ENCODE measurements around the gene SYVN1.

The SYVN1 gene

DNA sequence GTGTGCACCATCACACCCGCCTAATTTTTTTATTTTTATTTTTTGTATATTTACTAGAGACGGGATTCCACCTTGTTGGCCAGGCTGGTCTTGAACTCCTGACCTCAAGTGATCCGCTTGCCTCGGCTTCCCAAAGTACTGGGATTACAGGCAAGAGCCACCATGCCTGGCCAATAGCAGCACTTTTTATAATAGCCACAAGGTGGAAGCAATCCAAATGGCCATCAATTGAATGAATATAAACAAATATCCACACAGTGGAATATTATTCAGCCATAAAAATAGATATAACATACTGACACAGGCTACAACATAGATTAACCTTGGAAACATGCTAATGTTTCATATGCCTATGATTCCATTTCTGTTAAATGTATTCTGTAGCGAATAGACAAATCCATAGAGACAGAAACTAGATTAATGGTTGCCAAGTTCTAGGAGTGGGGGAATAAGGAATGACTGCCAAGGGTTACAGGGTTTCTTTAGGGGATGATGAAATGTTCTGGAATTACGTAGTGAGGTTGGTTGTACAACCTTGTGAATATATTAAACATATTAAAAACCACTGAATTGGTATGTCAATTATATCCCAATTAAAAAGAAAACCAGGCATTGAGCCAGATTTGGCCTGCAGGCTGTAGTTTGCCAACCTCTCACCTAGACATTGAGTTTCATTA, 33.5 kb downstream of the SYVN1 start:
- Histone ChIP-seq H3K4me3 (ENCODE audit: low read length) (no peak overlapping the region), H3K9ac (ENCODE audit: low read length) (no peak overlapping the region), H3K27ac (ENCODE audit: low read depth, low read length) (no peak overlapping the region), H3K27me3 (ENCODE audit: control insufficient read depth, insufficient read depth, low read length) (no peaks in the 10 kb centered on the region), H3K4me1 (ENCODE audit: control insufficient read depth, insufficient read depth, low read length) (peaks cover 8% of the 10 kb centered on the region), H3K36me3 (ENCODE audit: control insufficient read depth, insufficient read depth, low read length) (peaks cover 6% of the 10 kb centered on the region)

DNA sequence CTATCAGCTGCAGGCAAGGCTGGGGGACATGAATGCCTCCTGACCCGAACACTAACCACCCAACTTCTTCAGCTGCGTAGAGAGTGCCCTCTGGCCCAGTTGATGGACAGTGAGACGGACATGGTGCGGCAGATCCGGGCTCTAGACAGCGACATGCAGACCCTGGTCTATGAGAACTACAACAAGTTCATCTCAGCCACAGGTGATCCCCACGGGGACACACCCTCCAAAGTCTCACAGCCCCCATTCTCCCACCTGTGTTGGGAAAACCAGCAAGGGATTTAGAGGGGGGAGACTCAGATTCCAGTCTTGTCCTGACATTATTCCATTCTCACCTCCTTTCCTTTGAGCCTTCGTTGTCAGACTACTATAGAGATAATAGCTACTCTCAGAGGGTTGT, 37.4 kb downstream of the SYVN1 start:
- Histone ChIP-seq H3K27me3 (ENCODE audit: control insufficient read depth, insufficient read depth, low read length) (no peaks in the 10 kb centered on the region), H3K27ac (ENCODE audit: low read depth, low read length) (peak overlapping the region; percentile 76), H3K9ac (ENCODE audit: low read length) (peak overlapping the region; percentile 26), H3K4me1 (ENCODE audit: control insufficient read depth, insufficient read depth, low read length) (peaks cover 10% of the 10 kb centered on the region), H3K4me3 (ENCODE audit: low read length) (peak overlapping the region; percentile 40), H3K36me3 (ENCODE audit: control insufficient read depth, insufficient read depth, low read length) (no peaks in the 10 kb centered on the region)

DNA sequence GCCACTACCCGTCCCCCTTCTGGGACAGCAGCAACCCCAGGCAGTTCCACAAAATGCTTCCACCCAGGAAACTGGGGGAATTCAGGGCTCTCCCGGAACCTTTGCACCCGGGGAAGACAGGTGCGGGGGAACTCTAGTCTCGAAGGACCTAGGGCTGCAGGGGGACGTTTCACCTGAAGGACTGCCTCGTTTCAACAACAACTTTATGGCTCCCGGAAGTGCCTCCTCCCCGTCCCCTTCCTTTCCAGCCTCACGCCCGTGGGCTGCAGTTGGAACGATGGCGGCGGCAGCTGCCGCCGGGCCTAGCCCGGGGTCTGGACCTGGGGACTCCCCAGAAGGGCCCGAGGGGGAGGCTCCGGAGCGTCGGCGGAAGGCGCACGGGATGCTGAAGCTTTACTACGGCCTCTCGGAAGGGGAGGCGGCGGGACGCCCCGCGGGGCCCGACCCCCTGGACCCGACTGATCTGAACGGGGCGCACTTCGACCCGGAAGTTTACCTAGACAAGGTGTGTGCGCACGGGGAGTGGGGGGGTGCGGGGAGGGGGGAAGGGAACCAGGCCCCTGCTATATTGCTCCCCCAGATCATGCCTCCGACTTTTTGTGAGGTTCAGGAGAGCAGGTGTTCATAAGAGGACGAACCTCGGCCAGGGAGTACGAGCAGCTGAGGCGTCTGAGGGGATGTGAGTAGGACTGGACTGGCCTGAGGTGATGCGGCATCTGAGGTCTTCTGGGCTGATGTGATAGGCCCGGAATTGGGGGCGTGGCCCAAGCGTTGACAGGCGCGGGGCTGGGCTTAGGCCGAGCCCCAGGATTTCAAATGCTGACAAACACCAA, 38.1 kb downstream of the SYVN1 start, which contains the start of gene VPS51:
VPS51 (plus strand) TSS at position 241 of the 833 bp plus-strand sequence; CDS start at position 278, 37 bp downstream.
- Histone ChIP-seq H3K27ac (ENCODE audit: low read depth, low read length) (peak within 1 kb of the TSS; percentile 76), H3K4me3 (ENCODE audit: low read length) (peak within 1 kb of the TSS; percentile 66), H3K36me3 (ENCODE audit: control insufficient read depth, insufficient read depth, low read length) (no peaks in the 10 kb centered on the region), H3K4me1 (ENCODE audit: control insufficient read depth, insufficient read depth, low read length) (peaks cover 10% of the 10 kb centered on the region), H3K9ac (ENCODE audit: low read length) (peak within 1 kb of the TSS; percentile 32), H3K27me3 (ENCODE audit: control insufficient read depth, insufficient read depth, low read length) (no peaks in the 10 kb centered on the region)

DNA sequence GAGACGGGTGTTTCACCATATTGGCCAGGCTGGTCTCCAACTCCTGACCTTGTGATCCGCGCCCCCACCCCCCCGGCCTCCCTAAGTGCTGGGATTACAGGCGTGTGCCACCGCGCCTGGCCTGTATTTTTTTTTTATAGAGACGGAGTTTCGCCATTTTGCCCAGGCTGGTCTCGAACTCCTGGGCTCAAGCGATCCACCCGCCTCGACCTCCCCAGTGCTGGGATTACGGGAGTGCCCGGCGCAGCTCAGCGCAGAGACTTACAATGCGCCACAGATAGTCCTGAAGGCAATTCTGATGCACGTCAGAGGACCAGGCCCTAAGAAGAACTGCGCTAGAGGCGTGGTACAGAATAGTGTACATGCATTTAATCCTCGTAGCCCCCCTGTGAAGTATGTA, 38.9 kb downstream of the SYVN1 start:
- Histone ChIP-seq H3K4me3 (ENCODE audit: low read length) (peak overlapping the region; percentile 66), H3K4me1 (ENCODE audit: control insufficient read depth, insufficient read depth, low read length) (peaks cover 10% of the 10 kb centered on the region), H3K36me3 (ENCODE audit: control insufficient read depth, insufficient read depth, low read length) (no peaks in the 10 kb centered on the region), H3K27ac (ENCODE audit: low read depth, low read length) (peak overlapping the region; percentile 76), H3K9ac (ENCODE audit: low read length) (no peak overlapping the region), H3K27me3 (ENCODE audit: control insufficient read depth, insufficient read depth, low read length) (no peaks in the 10 kb centered on the region)

DNA sequence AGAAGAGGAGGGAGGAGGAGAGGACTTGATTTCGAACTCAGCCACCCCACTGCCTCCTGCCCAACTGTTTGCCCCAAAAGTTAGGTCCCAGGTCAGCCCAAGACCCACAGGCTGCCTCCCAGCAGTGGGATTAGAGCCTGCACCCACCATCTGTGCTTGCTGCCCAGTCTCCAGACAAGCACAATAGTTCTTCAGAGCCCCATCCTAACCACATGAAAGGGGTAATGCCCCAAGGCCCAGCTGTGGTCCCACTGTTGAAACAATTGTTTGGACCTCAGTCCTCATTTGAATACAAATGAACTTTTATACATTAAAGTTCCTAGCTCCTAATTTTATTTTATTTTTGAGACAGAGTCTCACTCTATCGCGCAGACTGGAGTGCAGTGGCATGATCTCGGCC, 43.7 kb downstream of the SYVN1 start:
- H3K27me3 ChIP-seq (ENCODE audit: control insufficient read depth, insufficient read depth, low read length), result no peaks in the 10 kb centered on the region

DNA sequence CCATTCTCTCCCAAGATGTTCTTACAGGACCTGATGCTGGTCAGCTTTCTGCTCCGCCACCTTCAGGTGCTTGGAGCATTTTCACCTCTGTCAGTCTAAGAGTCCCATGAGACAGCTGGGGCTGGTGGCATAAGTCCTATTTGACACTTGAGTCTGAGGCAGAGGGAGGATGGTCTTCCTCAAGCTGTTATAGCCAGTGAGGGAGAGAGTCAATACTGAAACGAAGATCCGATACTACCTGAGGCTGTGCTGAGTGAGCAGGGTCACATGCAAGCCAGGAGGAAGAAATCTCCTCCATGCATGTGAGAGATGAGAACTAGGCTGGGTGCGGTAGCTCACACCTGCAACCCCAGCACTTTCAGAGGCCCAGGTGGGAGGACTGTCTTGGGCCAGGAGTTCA, 44.7 kb downstream of the SYVN1 start:
- no peak overlapping the region for H3K27ac ChIP-seq (ENCODE audit: low read depth, low read length)

More for the DNA sequence above, 43.7 kb downstream of the SYVN1 start:
- H3K4me1 ChIP-seq (ENCODE audit: control insufficient read depth, insufficient read depth, low read length), result peaks cover under 1% of the 10 kb centered on the region
- H3K4me3 ChIP-seq (ENCODE audit: low read length), result no peak overlapping the region
- H3K27ac ChIP-seq (ENCODE audit: low read depth, low read length), result no peak overlapping the region
- no peak overlapping the region for H3K9ac ChIP-seq (ENCODE audit: low read length)
- peaks cover 11% of the 10 kb centered on the region for H3K36me3 ChIP-seq (ENCODE audit: control insufficient read depth, insufficient read depth, low read length)

DNA sequence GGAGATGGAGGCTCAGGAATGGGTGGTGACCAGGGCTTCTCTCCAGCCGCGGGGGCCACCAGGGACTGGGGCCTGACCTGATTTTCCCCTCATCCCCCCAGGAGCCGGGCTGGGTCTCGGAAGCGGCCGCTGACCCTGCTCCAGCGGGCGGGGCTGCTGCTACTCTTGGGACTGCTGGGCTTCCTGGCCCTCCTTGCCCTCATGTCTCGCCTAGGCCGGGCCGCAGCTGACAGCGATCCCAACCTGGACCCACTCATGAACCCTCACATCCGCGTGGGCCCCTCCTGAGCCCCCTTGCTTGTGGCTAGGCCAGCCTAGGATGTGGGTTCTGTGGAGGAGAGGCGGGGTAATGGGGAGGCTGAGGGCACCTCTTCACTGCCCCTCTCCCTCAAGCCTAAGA, 46.5 kb downstream of the SYVN1 start:
- peaks cover 4% of the 10 kb centered on the region for H3K4me1 ChIP-seq (ENCODE audit: control insufficient read depth, insufficient read depth, low read length)
- no peaks in the 10 kb centered on the region for H3K27me3 ChIP-seq (ENCODE audit: control insufficient read depth, insufficient read depth, low read length)
- no peak overlapping the region for H3K4me3 ChIP-seq (ENCODE audit: low read length)
- no peak overlapping the region for H3K9ac ChIP-seq (ENCODE audit: low read length)
- peaks cover 11% of the 10 kb centered on the region for H3K36me3 ChIP-seq (ENCODE audit: control insufficient read depth, insufficient read depth, low read length)
- H3K27ac ChIP-seq (ENCODE audit: low read depth, low read length), result no peak overlapping the region

More for the DNA sequence above, 44.7 kb downstream of the SYVN1 start:
- Histone ChIP-seq H3K27me3 (ENCODE audit: control insufficient read depth, insufficient read depth, low read length) (no peaks in the 10 kb centered on the region), H3K9ac (ENCODE audit: low read length) (no peak overlapping the region), H3K4me3 (ENCODE audit: low read length) (no peak overlapping the region), H3K36me3 (ENCODE audit: control insufficient read depth, insufficient read depth, low read length) (peaks cover 11% of the 10 kb centered on the region), H3K4me1 (ENCODE audit: control insufficient read depth, insufficient read depth, low read length) (peaks cover 1% of the 10 kb centered on the region)

DNA sequence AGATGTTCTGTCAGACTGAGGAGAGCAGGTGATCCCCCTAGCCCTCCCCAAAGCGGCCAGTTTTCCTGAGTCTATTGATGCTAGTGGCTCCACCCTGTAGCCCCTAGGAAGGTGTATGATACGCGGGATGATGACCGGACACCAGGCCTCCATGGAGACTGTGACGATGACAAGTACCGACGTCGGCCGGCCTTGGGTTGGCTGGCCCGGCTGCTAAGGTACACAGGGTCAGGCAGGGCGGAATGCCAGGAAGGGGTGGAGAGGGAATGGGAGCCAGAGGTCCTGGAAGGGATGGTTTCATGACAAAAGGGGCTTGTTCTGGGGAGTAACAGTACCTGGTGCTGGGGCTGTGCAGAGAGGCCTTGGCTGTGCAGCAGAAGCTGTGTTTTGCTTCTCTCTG, 47.1 kb downstream of the SYVN1 start:
- Histone ChIP-seq H3K4me3 (ENCODE audit: low read length) (no peak overlapping the region), H3K4me1 (ENCODE audit: control insufficient read depth, insufficient read depth, low read length) (peaks cover 4% of the 10 kb centered on the region), H3K36me3 (ENCODE audit: control insufficient read depth, insufficient read depth, low read length) (peaks cover 11% of the 10 kb centered on the region), H3K9ac (ENCODE audit: low read length) (no peak overlapping the region), H3K27me3 (ENCODE audit: control insufficient read depth, insufficient read depth, low read length) (no peaks in the 10 kb centered on the region), H3K27ac (ENCODE audit: low read depth, low read length) (no peak overlapping the region)

DNA sequence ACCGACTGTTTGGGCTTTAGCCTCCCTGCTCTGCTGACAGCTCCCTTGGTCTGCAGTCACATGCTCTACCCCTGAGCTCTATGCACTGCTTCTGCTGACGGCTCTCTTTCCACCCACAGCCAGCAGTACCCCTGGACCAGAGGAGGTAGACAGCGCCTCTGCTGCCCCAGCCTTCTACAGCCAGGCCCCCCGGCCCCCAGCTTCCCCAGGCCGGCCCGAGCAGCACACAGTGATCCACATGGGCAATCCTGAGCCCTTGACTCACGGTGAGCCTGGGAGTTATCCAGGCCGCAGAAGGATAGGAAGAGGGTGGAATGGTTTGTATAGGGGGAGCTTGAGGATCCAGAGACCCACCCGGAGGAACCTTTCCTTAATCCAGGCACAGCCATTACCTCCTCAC, 47.5 kb downstream of the SYVN1 start:
- Histone ChIP-seq H3K4me3 (ENCODE audit: low read length) (no peak overlapping the region), H3K27ac (ENCODE audit: low read depth, low read length) (no peak overlapping the region), H3K36me3 (ENCODE audit: control insufficient read depth, insufficient read depth, low read length) (peaks cover 11% of the 10 kb centered on the region), H3K9ac (ENCODE audit: low read length) (no peak overlapping the region), H3K27me3 (ENCODE audit: control insufficient read depth, insufficient read depth, low read length) (no peaks in the 10 kb centered on the region), H3K4me1 (ENCODE audit: control insufficient read depth, insufficient read depth, low read length) (peaks cover 4% of the 10 kb centered on the region)

DNA sequence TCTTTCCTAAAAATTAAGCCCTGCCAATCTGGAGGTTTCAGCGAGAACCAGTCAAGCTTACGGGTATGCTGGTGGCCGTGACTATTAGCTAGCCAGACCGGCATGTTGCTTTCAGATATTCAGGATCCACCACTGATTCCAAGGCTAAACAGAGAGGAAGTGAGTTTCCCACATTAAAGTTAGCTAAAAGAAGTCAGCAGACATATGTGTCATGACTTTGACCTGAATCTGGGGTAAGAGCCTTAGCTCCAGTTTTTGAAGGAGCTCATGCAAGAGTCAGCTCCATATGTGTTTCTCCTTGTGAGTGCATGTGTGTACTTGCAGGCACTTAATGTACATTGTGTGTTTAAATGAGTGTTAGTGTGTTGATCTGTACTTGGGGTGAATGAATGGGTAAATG, 48.9 kb downstream of the SYVN1 start:
- no peaks in the 10 kb centered on the region for H3K27me3 ChIP-seq (ENCODE audit: control insufficient read depth, insufficient read depth, low read length)
- peaks cover 4% of the 10 kb centered on the region for H3K4me1 ChIP-seq (ENCODE audit: control insufficient read depth, insufficient read depth, low read length)
- H3K27ac ChIP-seq (ENCODE audit: low read depth, low read length), result no peak overlapping the region
- no peak overlapping the region for H3K4me3 ChIP-seq (ENCODE audit: low read length)
- no peak overlapping the region for H3K9ac ChIP-seq (ENCODE audit: low read length)
- peaks cover 11% of the 10 kb centered on the region for H3K36me3 ChIP-seq (ENCODE audit: control insufficient read depth, insufficient read depth, low read length)

DNA sequence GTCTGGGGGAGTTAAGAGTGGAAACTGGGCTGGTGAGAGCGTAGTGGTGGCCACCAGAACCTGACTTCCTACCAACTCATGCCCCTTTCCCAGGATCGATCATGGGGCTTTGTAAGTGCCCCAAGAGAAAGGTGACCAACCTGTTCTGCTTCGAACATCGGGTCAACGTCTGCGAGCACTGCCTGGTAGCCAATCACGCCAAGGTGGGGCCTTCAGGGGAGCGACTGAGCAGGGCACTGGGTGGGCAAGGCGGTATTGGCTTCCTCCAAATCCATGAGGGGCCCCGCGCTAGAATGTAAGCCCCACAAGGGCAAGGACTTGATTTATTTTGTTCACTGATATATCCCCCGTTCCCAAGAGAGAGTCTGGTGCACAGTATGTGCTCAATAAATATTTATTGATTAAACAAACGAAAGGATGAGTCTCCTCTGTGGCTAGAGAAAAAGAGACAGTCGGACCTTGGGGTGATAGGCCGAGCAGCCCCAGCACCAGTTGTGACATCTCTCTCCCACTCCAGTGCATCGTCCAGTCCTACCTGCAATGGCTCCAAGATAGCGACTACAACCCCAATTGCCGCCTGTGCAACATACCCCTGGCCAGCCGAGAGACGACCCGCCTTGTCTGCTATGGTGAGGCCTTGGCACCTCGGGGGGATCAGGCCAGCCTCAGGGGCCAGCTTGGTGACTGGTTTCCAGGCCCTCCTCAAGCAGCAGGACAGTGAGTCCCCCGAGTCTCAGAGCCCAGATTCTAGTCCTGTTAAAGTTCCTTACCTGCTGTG, 49.5 kb downstream of the SYVN1 start:
- Histone ChIP-seq H3K27ac (ENCODE audit: low read depth, low read length) (peak overlapping the region; percentile 91), H3K4me3 (ENCODE audit: low read length) (peak overlapping the region; percentile 75), H3K9ac (ENCODE audit: low read length) (peak overlapping the region; percentile 88), H3K27me3 (ENCODE audit: control insufficient read depth, insufficient read depth, low read length) (no peaks in the 10 kb centered on the region), H3K4me1 (ENCODE audit: control insufficient read depth, insufficient read depth, low read length) (peaks cover 4% of the 10 kb centered on the region), H3K36me3 (ENCODE audit: control insufficient read depth, insufficient read depth, low read length) (peaks cover 11% of the 10 kb centered on the region)
